AG09309 (cell line): ENCODE data around the gene TNFRSF1B.

Experiments used
- DNase-seq: peaks from one replicate; pipeline ENCODE4 v3.0.0-alpha.2; 2010; ENCODE audit warnings: low read depth
- H3K4me3 ChIP-seq: 2 replicates; pipeline ENCODE4 v1.5.1; 2011; ENCODE audit warnings: mild to moderate bottlenecking, low read depth, low read length, moderate library complexity; ENCODE audit not compliant: control insufficient read depth
- TF ChIP-seq, protein P1 (sequence below): IDR thresholded peaks from 2 replicates; pipeline ENCODE4 v1.5.1; 2011; ENCODE audit warnings: mild to moderate bottlenecking, low read depth, low read length, inconsistent platforms; ENCODE audit not compliant: insufficient read depth, control insufficient read depth; ENCODE audit errors: missing control alignments

TNFRSF1B gene

GRCh38 chr1:12191242-12192032 is 24.6 kb downstream of the TNFRSF1B start:
- no peak overlapping the region for H3K4me3 ChIP-seq
- TF ChIP-seq, protein P1, sequence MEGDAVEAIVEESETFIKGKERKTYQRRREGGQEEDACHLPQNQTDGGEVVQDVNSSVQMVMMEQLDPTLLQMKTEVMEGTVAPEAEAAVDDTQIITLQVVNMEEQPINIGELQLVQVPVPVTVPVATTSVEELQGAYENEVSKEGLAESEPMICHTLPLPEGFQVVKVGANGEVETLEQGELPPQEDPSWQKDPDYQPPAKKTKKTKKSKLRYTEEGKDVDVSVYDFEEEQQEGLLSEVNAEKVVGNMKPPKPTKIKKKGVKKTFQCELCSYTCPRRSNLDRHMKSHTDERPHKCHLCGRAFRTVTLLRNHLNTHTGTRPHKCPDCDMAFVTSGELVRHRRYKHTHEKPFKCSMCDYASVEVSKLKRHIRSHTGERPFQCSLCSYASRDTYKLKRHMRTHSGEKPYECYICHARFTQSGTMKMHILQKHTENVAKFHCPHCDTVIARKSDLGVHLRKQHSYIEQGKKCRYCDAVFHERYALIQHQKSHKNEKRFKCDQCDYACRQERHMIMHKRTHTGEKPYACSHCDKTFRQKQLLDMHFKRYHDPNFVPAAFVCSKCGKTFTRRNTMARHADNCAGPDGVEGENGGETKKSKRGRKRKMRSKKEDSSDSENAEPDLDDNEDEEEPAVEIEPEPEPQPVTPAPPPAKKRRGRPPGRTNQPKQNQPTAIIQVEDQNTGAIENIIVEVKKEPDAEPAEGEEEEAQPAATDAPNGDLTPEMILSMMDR: no peak
- no peak for DNase-seq

DNA sequence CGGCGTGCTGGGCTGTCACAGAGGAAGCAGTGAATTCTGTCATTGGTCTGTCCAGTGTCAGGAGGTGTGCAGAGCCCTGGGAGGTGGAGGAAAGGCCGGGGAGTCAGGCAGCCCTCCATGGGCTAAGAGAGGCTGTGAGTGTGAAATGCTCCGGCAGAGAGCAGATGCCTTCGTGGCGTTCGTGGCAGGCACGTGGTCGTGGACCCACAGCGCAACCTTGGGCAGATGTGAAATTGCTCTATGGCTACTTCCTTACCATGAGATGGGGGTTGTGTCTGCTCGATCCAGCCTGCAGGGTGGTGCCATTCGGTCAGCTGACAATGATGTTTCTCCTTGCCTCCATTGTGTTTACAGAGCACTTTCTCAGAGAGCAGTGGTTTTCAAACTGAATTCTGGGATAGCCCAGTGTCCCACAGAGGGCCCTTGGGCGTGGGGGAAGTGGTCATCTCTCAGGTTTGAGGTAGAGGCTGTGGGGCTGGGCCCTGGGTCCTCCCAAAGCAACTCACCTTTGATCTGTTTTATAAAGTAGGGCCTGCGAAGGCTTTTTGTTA is 27.9 kb downstream of the TNFRSF1B start:
- H3K4me3 ChIP-seq: no peak overlapping the region
- TF ChIP-seq, protein P1: no peak

GRCh38 chr1:12195416-12195815 is 28.6 kb downstream of the TNFRSF1B start:
- no peak for DNase-seq
- TF ChIP-seq, protein P1: no peak
- H3K4me3 ChIP-seq: no peak overlapping the region

More for the DNA sequence above, 27.9 kb downstream of the TNFRSF1B start:
- DNase-seq: no peak

- TF ChIP-seq, protein P1: no peak
- DNase-seq: no peak
Measured at GRCh38 chr1:12196641-12197482, 30.1 kb downstream of the TNFRSF1B start.

DNA sequence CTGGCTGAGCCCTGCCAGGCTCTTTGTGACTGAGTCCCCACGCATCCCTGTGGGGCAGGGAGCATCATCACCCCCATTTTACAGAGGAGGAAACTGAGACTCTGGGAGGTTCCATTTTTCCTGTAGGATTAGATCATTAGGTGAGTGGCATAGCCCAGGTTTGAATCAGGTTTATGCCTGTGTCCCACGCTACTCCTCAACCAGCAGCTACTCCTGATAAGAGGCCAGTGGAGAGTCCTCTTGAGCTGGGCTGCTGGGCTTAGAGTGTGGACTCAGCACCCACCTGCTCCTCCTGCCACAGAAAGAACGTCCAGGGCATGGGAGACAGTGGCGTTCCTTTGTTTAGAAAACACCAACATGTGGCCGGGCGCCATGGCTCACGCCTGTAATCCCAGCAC is 30.7 kb downstream of the TNFRSF1B start:
- DNase-seq: no peak
- H3K4me3 ChIP-seq: no peak overlapping the region
- TF ChIP-seq, protein P1: no peak

More at GRCh38 chr1:12196641-12197482, 30.1 kb downstream of the TNFRSF1B start:
- no peak overlapping the region for H3K4me3 ChIP-seq

GRCh38 chr1:12200208-12200607 is 33.4 kb downstream of the TNFRSF1B start:
- TF ChIP-seq, protein P1: no peak

More at GRCh38 chr1:12200208-12200607, 33.4 kb downstream of the TNFRSF1B start:
- H3K4me3 ChIP-seq: no peak overlapping the region
- DNase-seq: no peak
